C4-2B (cell line): ENCODE results near the gene SRL.

ENCODE experiments used
- CTCF ChIP-seq: fragments of 450-650 bp; conservative IDR thresholded peaks from 2 replicates; pipeline ENCODE4 v1.5.1; 2017; ENCODE audit warnings: mild to moderate bottlenecking
- ZFX ChIP-seq: fragments of 450-650 bp; IDR thresholded peaks from 2 replicates; pipeline ENCODE4 v1.6.1; 2017

- no peak for TF ChIP-seq CTCF
- TF ChIP-seq ZFX: no peak
These were observed 38.7 kb upstream of the SRL start for GRCh38 chr16:4280625-4281024.
